GM19328 (cell line): ENCODE measurements around the gene TMEM179.

Source experiments
- ATAC-seq: cut with Tn5 transposase; IDR thresholded peaks from one replicate; pipeline ENCODE4 v1.9.1; 2021; ENCODE audit warnings: mild to moderate bottlenecking, moderate library complexity; ENCODE audit not compliant: unreplicated experiment

The TMEM179 gene

GRCh38 chr14:104573930-104574329 is 30.6 kb downstream of the TMEM179 start:
- ATAC-seq = no peak

- ATAC-seq = no peak
Measured at GRCh38 chr14:104572668-104573067, 31.9 kb downstream of the TMEM179 start.

GRCh38 chr14:104572024-104572626 is 32.4 kb downstream of the TMEM179 start:
- ATAC-seq = no peak

GRCh38 chr14:104571246-104571645 is 33.3 kb downstream of the TMEM179 start:
- no peak for ATAC-seq

DNA sequence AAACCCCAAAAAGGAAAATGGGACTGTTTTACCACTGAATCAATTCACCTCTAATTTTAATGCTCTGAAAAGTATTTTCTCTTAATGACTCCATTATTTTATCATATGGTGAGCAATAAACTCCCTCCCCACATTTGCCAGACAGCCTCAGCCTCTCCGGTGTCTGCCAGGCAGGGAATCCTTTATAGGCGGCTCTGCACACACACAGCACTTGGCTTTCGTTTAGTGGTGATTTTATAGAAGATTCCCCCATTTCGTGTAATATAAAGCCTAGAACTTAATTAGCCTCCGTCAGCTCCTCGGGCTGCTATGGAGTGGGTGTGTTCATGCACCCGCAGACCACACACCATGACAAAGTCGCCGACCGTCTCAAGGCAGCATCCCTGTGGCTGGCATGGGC is 35.1 kb downstream of the TMEM179 start:
- ATAC-seq = no peak

- no peak for ATAC-seq
Measured at GRCh38 chr14:104568620-104569019, 36.0 kb downstream of the TMEM179 start.

DNA sequence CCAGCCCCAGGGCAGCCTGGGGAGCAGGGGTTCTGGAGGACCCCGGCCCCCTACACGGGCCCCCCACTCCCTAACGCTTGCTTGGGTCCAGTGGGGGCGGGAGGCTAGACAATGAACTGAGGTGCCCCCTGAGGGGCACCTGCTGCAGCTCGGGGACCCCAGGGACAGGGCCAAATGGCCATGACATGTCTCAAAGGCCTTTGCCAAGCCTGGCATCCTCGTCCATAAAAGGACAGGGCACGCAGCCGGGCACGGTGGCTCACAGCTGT is 36.7 kb downstream of the TMEM179 start:
- ATAC-seq = no peak

DNA sequence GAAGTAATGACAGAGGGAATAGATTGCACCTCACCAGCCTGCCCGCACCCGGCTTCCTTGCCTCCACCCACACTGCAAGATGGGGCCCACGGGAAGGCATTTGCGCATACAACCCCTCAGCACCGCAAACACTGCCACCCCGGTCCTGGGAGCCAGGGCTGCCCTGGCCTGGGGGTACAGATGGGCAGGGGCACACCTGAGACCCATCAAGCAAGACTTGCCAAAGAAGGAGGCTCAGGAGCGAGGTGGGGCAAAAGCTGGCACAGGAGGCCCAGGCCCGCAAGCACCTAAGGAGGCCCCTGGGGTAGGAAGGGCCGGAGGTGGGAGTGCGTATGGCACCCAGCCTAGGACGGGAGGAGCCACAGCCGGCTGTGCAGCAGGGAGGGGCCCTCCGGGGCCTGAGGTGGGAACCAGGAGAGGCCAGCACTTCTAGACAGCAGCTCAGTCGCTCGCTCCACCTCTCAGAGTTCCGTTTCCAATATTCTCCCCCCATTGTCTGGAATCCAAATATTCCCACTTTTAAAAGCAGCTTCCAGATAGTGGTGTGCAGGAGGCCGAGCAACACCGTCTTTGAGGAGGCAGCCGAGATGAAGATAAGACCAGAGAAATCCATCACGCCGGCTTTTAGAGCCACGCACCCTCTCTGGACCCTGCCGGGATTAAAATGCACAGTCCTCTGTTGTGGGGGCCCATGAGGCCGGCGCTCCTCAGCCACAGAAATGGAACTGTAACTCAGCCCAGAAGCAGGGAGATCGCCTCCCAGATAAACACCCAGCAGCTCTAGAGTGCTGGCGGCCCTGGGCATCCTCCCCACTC is 37.2 kb downstream of the TMEM179 start:
- ATAC-seq = no peak

DNA sequence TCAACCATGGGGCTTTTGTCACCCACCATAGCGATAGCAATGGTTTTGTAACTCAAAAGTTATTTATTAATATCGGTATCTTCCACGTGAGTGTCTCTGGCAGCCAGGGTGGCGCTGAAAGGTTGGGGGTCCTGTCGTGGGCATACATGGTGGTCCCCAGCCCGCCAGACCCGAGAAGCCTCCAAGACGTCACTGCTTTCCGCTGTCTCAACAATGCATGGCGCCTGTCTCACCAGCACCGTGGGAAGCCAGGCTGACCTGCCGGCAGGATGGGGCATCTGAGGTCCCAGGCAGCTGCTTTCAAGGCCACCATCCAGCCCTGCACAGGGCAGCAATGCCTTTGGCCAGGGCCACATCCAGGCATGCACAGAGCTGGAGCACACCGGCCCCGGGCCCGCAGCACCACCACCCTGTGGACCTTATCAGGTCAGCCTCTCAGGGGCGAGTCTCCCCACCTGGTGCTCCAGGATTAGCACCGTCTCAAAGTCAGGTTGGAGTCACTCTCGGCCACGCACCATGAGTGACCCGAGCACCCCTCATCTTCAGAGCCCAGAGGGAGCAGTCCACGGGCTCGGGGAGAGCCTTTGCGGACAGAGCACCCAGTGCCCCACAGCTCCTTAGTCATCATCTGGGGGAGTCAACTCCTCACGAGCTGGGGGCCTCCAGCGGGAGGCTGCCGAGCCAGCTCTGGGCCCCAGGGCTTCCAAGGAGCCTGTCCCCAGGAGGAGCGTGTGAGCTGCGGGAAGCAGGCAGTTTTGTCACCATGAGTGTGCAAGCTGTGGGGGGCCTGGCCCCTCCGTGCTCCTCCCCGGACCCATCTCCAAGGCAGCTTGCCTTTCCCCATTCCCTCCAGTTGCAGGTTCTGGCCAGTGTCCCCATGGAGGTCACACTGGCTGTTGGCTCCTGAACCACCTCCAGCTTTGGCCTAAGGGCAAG is 39.6 kb downstream of the TMEM179 start:
- no peak for ATAC-seq

GRCh38 chr14:104563742-104564615 is 40.6 kb downstream of the TMEM179 start:
- no peak for ATAC-seq

DNA sequence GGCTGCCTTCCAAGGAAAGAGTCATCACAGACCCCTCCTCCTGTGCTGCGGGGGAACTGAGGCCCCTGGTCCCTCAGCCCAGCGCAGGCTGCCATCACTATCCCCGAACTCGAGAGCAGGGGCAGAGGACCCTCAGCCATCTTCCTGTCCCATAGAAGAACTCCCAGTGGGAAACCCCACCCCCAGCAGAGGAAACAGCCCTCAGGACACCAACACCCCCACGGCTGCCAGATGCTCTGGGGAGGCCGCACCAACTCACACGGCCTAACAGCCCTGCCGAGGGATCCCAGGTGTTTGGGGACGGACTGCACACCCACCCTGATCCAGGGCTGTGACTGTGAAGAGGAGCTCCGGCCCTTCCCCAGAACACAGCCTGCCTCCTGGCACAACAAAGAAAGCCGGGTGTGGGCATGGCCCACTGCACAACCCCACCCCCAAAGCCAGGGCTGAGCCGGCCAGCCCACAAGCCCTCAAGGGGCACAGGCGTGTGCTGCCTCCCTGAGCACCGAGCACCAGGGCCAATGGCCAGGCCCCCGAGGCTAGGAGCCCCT is 41.3 kb downstream of the TMEM179 start:
- no peak for ATAC-seq

DNA sequence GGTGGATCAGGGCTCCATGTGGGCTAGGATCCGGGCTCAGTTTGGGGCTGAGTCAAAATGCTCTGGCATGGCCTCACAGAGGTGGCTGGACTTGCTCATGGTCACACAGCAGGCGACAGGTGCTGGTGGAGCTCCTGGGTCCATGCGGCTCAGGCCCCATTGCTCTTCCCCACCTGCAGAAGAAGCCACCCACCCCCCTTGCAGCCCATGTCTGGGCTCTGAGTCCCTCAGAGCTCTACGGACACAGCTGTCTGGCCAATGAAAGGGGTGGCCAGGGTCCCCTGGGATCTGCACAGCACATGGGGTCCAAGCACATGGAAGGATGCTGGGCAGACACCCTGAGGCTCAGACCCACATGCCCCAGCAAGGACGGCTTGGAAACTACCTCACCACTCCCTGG is 42.0 kb downstream of the TMEM179 start:
- no peak for ATAC-seq

DNA sequence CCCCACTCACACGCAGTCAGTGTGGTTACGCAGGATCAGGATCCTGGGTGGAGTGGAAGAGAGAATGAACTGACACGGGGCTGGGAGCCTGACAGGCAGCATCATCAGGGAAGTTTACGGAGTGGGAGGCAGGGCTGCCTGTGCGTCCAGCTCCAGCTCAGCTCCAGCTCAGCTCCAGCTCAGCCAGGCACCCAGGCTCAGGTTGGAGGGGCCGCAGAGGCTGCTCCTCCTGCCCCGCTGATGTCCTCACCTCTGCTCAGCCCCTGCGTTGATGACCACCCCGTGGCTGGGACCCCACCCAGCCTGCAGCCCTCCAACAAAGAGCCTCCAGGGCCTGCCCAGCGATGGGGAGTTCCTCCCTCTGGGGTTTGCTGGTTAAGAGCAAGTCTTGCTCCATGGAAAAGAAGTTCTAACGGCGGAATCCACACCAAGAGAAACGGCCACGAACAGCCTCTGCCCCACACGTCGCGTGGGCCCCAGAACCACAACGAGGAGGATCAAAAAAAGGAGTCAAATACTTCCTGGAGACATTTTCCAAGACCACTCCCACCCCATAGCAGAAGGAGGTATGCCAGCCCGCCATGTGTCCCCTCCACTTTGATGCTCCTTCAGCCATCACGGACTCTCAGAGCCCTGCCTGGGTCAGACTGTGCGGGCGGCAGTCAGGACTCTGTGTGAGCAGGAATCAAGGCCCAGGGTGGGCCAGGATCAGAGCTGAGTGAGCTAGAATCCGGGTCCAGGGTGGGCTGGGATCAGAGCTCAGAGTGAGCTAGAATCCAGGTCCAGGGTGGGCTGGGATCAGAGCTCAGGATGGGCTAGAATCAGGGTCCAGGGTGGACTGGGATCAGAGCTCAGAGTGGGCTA is 42.7 kb downstream of the TMEM179 start:
- no peak for ATAC-seq

- no peak for ATAC-seq
Measured at GRCh38 chr14:104561124-104561557, 43.4 kb downstream of the TMEM179 start.

GRCh38 chr14:104560586-104560945 is 44.0 kb downstream of the TMEM179 start:
- ATAC-seq = no peak

GRCh38 chr14:104559804-104560585 is 44.6 kb downstream of the TMEM179 start:
- ATAC-seq = no peak

DNA sequence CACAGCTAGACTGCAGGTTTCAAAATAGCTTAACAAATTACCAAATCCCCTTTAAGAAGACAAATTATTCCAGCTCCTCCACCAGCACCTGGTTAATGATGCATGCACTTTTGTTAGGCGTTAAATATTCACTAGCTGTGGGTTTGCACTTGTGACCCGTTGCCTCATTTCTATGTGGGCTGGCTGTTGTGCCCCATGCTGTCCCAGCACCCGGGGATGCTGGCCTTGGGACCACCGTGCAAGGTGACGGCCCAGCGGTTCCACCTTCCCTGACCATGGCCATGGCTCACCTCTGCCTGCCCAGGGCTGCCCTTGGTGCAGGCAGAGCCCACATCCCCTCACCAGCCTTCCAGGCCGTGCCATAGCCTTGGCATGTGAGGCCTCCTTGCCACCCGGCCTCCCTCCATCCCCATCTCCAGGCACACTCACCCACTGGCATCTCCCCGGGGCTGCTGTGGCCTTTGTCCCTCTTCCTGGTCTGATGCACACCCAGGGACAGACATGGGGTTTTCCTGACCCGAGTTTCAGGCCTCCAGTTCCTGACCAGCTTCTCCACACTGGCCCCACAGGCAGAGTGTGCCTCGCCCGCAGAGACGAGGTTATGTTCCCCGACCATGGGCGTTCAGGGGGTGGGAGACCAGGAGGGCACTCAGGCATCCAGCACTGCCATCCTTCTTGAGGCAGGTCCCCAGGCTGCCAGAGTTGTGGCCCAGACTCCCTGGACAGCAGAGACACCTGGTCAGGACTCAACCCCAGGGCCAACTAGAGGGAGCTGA is 45.4 kb downstream of the TMEM179 start:
- no peak for ATAC-seq
